ENCODE data around the gene CCDC69.

DNA sequence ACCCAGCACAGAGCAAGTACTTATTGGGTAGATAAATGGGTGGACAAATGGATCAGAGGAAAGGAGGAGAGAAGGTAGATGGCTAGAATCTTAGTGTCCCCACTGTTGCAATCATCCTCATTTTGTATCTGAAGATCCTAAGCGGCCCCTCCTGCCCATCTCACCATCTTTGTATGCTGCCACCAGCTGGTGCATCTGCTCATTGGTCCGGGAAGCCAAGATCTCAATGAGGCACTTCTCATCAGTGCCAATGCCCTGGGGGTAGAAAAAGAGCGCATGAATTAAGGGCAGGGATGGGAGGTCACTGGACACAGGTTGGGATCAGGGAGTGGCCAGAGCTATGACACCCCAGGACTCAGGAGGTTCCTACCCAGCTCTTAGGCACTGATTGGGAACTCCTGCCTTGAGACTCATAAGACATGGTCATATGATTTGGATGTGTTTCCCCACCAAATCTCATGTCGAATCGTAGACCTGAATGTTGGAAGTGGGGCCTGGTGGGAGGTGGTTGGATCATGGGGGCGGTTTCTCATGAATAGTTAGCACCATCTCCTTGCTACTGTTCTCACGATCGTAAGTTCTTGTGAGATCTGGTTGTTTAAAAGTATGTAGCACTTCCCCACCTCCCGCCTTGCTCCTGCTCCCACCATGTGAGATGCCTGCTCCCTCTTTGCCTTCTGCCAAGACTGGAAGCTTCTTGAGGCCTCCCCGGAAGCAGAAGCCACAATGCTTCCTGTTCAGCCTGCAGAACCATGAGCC lies 86.6 kb downstream of the CCDC69 start:
- TF ChIP-seq POLR2AphosphoS5 (IDR thresholded peaks at IDR 0.05) = no peak
- TF ChIP-seq CTCF (IDR thresholded peaks at IDR 0.05) = no peak
- no peak for TF ChIP-seq EP300 (IDR thresholded peaks at IDR 0.05)

Data from esophagus muscularis mucosa (tissue), 4 donors.